HepG2 (cell line): Measurements from ENCODE around the gene GPR55. TPM values are rescaled to one million over a fixed set of nuclear protein-coding genes. Genes with fewer than 3 reads are reported as not detected.
A peak's percentile ranks its signal among the peaks of the same experiment; 100 is the strongest.

Experiments used
- ATAC-seq: fragments of 200-7000 bp; cut with Tn5 transposase; 3 replicates; pipeline ENCODE4 v1.9.1; 2020; ENCODE audit warnings: mild to moderate bottlenecking, moderate library complexity
- BruUV-seq: library from RNA; stranded (reverse); fragments of 400-500 nt; replicated peaks from 2 replicates; lab custom pipeline; 2021; lab: Mats Ljungman, UMichigan
- CTCF ChIA-PET: fragments of 300-600 bp; formaldehyde crosslinking; extraction: SDS; loops from one replicate; lab custom pipeline; 2021; ENCODE audit warnings: low total read pairs, inconsistent platforms, low intra/inter-chr PET ratio; lab: Yijun Ruan, JAX
- POLR2A ChIA-PET: fragments of 350-600 bp; sonication (Branson Sonifier 250); formaldehyde crosslinking; loops from one replicate; lab custom pipeline; 2020; ENCODE audit warnings: antibody characterized with exemption, inconsistent platforms; lab: Yijun Ruan, JAX
- DNase-seq: peaks from one replicate; pipeline ENCODE4 v3.0.0-alpha.2; 2015; ENCODE audit warnings: low spot score
- FAIRE-seq: peaks from 3 replicates; lab custom pipeline; 2011; peaks lifted over from hg19 to GRCh38; lab: Jason Lieb, UNC
- H2AFZ ChIP-seq: one replicate; pipeline ENCODE4 v1.6.1; 2011; ENCODE audit warnings: low read length, inconsistent platforms
- H3K27ac ChIP-seq: fragments of 300-600 bp; 3 replicates; pipeline ENCODE4 v1.8.0; 2011; ENCODE audit warnings: mixed run types, mild to moderate bottlenecking, mixed read lengths, low read length, inconsistent platforms; ENCODE audit not compliant: insufficient read depth; ENCODE audit errors: extremely low read length
- H3K27me3 ChIP-seq, 2 experiments: fragments of 200-600 bp in 1 of 2; 2 replicates in 1 of 2; 3 replicates in 1 of 2; pipeline versions ENCODE4 v1.6.0 to v1.8.0; 2011; ENCODE audit warnings: low read length in 2 of 2, mild to moderate bottlenecking in 2 of 2, moderate library complexity in 2 of 2, inconsistent platforms in 1 of 2; ENCODE audit not compliant: insufficient read depth in 2 of 2, control insufficient read depth in 1 of 2
- H3K36me3 ChIP-seq, 2 experiments: fragments of 200-600 bp in 1 of 2; replicated peaks in 1 of 2; 2 replicates in 1 of 2; 3 replicates in 1 of 2; pipeline versions ENCODE4 v1.5.1 to v1.8.0; 2011; ENCODE audit warnings: low read length in 2 of 2, inconsistent platforms in 1 of 2; ENCODE audit not compliant: insufficient read depth in 2 of 2, control insufficient read depth in 1 of 2
- H3K4me1 ChIP-seq: 2 replicates; pipeline ENCODE4 v1.5.1; 2012; ENCODE audit warnings: low read length, inconsistent platforms; ENCODE audit not compliant: insufficient read depth
- H3K4me2 ChIP-seq: 2 replicates; pipeline ENCODE4 v1.6.0; 2011; ENCODE audit warnings: low read depth, low read length, inconsistent platforms
- H3K4me3 ChIP-seq, 3 experiments: fragments of 200-600 bp in 1 of 3; sonication (generic), shearing (Covaris generic) in 1 of 3; replicated peaks in 1 of 3; 2 replicates each; pipeline ENCODE4 v1.5.1; 2011 to 2016; ENCODE audit warnings: low read length in 3 of 3, inconsistent platforms in 2 of 3, low read depth in 2 of 3, mild to moderate bottlenecking in 2 of 3, control low read depth in 1 of 3, mixed read lengths in 1 of 3; ENCODE audit not compliant: insufficient read depth in 1 of 3
- H3K79me2 ChIP-seq: one replicate; pipeline ENCODE4 v1.6.1; 2011; ENCODE audit warnings: low read length, inconsistent platforms; ENCODE audit not compliant: insufficient read depth
- H3K9ac ChIP-seq: 2 replicates; pipeline ENCODE4 v1.6.0; 2011; ENCODE audit warnings: mild to moderate bottlenecking, low read depth, low read length, inconsistent platforms; ENCODE audit not compliant: insufficient read depth
- H3K9me3 ChIP-seq: 2 replicates; pipeline ENCODE4 v1.5.1; 2012; ENCODE audit warnings: mild to moderate bottlenecking, low read length
- H4K20me1 ChIP-seq: 2 replicates; pipeline ENCODE4 v1.6.0; 2011; ENCODE audit warnings: inconsistent platforms, mild to moderate bottlenecking, low read length, moderate library complexity; ENCODE audit not compliant: insufficient read depth
- ATF3 ChIP-seq: sonication (generic); formaldehyde crosslinking; IDR thresholded peaks from 2 replicates; pipeline ENCODE4 v1.4.0; 2020; ENCODE audit warnings: missing genetic modification reagents
- EEA1 ChIP-seq: sonication (generic); formaldehyde crosslinking; IDR thresholded peaks from 2 replicates; pipeline ENCODE4 v1.5.1; 2020; ENCODE audit warnings: mild to moderate bottlenecking, missing genetic modification reagents, borderline replicate concordance
- HMGXB4 ChIP-seq, 2 experiments: sonication (generic) in 1 of 2; formaldehyde crosslinking in 1 of 2; IDR thresholded peaks; 2 replicates each; pipeline versions ENCODE4 v1.4.0 to v1.6.1; 2018 to 2020; ENCODE audit warnings: missing genetic modification reagents in 2 of 2, borderline replicate concordance in 1 of 2, low read depth in 1 of 2, mild to moderate bottlenecking in 1 of 2, missing biosample characterization in 1 of 2
- HNF4A ChIP-seq: sonication (generic); formaldehyde crosslinking; IDR thresholded peaks from 2 replicates; pipeline ENCODE4 v1.4.0; 2020; ENCODE audit warnings: missing genetic modification reagents
- TRIM22 ChIP-seq: fragments of 450-650 bp; IDR thresholded peaks from 2 replicates; pipeline ENCODE4 v1.6.1; 2017
- ZBTB49 ChIP-seq: sonication (generic); formaldehyde crosslinking; IDR thresholded peaks from 2 replicates; pipeline ENCODE4 v1.4.0; 2020; ENCODE audit warnings: missing genetic modification reagents, borderline replicate concordance
- WGBS: methylation state at CpG from one replicate; pipeline ENCODE4 v1.1.6; 2017; ENCODE audit warnings: low lambda C conversion rate; 5-methylcytosine and 5-hydroxymethylcytosine counted together
- in situ Hi-C: cut with HindIII; loops from 2 replicates; pipeline ENCODE4 v1.10.0; 2017; ENCODE audit warnings: low pct_unique_long_range_greater_than_20kb; ENCODE audit not compliant: extremely low pct_ligation_motif_present
- intact Hi-C: fragments of 100-400 bp; cut with micrococcal nuclease; formaldehyde crosslinking; loops from one replicate; pipeline ENCODE4 v1.10.0; 2022; ENCODE audit not compliant: unreplicated experiment
- polyA plus RNA-seq, 8 experiments: library from polyadenylated mRNA; depleted of rRNA in 3 of 8; stranded (reverse) in 7 of 8; unstranded in 1 of 8; fragments of >200 nt; fragmentation: Illumina TruSeq in 4 of 8; extraction: Trizol in 4 of 8; gene quantifications; 2 replicates each; pipeline versions ENCODE4 v1.2.1 to v1.2.3, GENCODE V29; 2011 to 2016; ENCODE audit warnings: low read depth in 4 of 8, missing spikeins in 1 of 8, mixed read lengths in 1 of 8; ENCODE audit not compliant: insufficient read depth in 1 of 8
- total RNA-seq, 5 experiments: library from RNA; depleted of rRNA; stranded (reverse); fragments of >200 nt; fragmentation: Illumina TruSeq; extraction: Trizol; gene quantifications; 2 replicates each; pipeline ENCODE4 v1.2.3, GENCODE V29; 2016; ENCODE audit warnings: low read depth in 1 of 5

The GPR55 gene
- total and polyA plus RNA-seq, 2 of the 13 experiments (the other 11 are each of a cell fraction or from before 2014, with no cell fraction given): not detected

GRCh38 chr2:230893338-230893737 is 31.7 kb downstream of the GPR55 start:
- Histone ChIP-seq H3K36me3 (no peaks in the 10 kb centered on the region), H3K4me3 (no peak overlapping the region), H3K4me2 (no peak overlapping the region), H2AFZ (no peak overlapping the region), H4K20me1 (no peaks in the 10 kb centered on the region), H3K9me3 (no peaks in the 10 kb centered on the region), H3K4me1 (no peaks in the 10 kb centered on the region), H3K79me2 (no peaks in the 10 kb centered on the region), H3K27ac (no peak overlapping the region), H3K9ac (no peak overlapping the region), H3K27me3 (peaks cover 5 to 82% of the 10 kb centered on the region in 2 experiments; a peak in 4 of 5 replicates)
- DNase-seq (no peak), FAIRE-seq (no peak), ATAC-seq (peak; percentile 25; the same call in 2 of the 3 replicates)
- 23% methylated on average over 3 of the region's 6 CpGs for WGBS
- in situ Hi-C loops: no loop called here
- CTCF ChIA-PET: no interaction called here
- TF ChIP-seq ATF3 (no peak), EEA1 (no peak), HNF4A (no peak), TRIM22 (no peak), ZBTB49 (CRISPR knock-in tag) (no peak), HMGXB4 (CRISPR knock-in tag; IDR thresholded peaks at IDR 0.05; ENCODE audit: borderline replicate concordance in 1 of 2, low read depth in 1 of 2) (no peak)
- POLR2A ChIA-PET: no interaction called here
- no TSS peak for BruUV-seq
- intact Hi-C loops: no loop called here
